Loucy (cell line): ENCODE data around the gene GMIP.

Source experiments
- H2AFZ ChIP-seq: fragments of 200-600 bp; sonication (generic); 2 replicates; pipeline ENCODE4 v1.6.0; 2016; ENCODE audit warnings: antibody characterized with exemption, mild to moderate bottlenecking, low read length, moderate library complexity
- H3F3A ChIP-seq: fragments of 200-600 bp; 2 replicates; pipeline ENCODE4 v1.6.0; 2016; ENCODE audit warnings: antibody characterized with exemption, low read depth, mild to moderate bottlenecking
- H3K27me3 ChIP-seq: fragments of 200-600 bp; sonication (generic); 2 replicates; pipeline ENCODE4 v1.6.1; 2014; ENCODE audit warnings: low read length, mild to moderate bottlenecking; ENCODE audit not compliant: insufficient read depth, poor library complexity, severe bottlenecking
- H3K36me3 ChIP-seq: fragments of 200-600 bp; sonication (generic); 2 replicates; pipeline ENCODE4 v1.6.1; 2016; ENCODE audit warnings: low read length; ENCODE audit not compliant: insufficient read depth
- H3K4me1 ChIP-seq: fragments of 200-600 bp; sonication (generic); 2 replicates; pipeline ENCODE4 v1.5.1; 2014; ENCODE audit warnings: low read length, mild to moderate bottlenecking; ENCODE audit not compliant: insufficient read depth, poor library complexity, severe bottlenecking
- H3K4me2 ChIP-seq: fragments of 200-600 bp; sonication (generic); 2 replicates; pipeline ENCODE4 v1.6.0; 2014; ENCODE audit warnings: antibody characterized with exemption, low read length, low read depth, mild to moderate bottlenecking; ENCODE audit not compliant: poor library complexity, severe bottlenecking
- H3K4me3 ChIP-seq: fragments of 200-600 bp; sonication (generic); 2 replicates; pipeline ENCODE4 v1.5.1; 2014; ENCODE audit warnings: low read length, mild to moderate bottlenecking, mixed read lengths; ENCODE audit not compliant: poor library complexity, severe bottlenecking
- H3K79me2 ChIP-seq: fragments of 200-600 bp; sonication (generic); 2 replicates; pipeline ENCODE4 v1.6.1; 2014; ENCODE audit warnings: low read length; ENCODE audit not compliant: insufficient read depth
- H3K9ac ChIP-seq: fragments of 200-600 bp; sonication (generic); 2 replicates; pipeline ENCODE4 v1.6.0; 2014; ENCODE audit warnings: mild to moderate bottlenecking, low read depth, low read length, moderate library complexity; ENCODE audit not compliant: poor library complexity, severe bottlenecking
- H3K9me2 ChIP-seq: fragments of 200-600 bp; sonication (generic); replicated peaks from 2 replicates; pipeline ENCODE4 v1.6.1; 2016; ENCODE audit warnings: low read depth, low read length, mixed read lengths
- H3K9me3 ChIP-seq: fragments of 200-600 bp; sonication (generic); 2 replicates; pipeline ENCODE4 v1.6.1; 2014; ENCODE audit warnings: mild to moderate bottlenecking, antibody characterized with exemption, low read length, low read depth; ENCODE audit not compliant: insufficient read depth
- H4K20me1 ChIP-seq: fragments of 200-600 bp; sonication (generic); 2 replicates; pipeline ENCODE4 v1.6.0; 2014; ENCODE audit warnings: antibody characterized with exemption, low read length, mild to moderate bottlenecking; ENCODE audit not compliant: insufficient read depth, poor library complexity, severe bottlenecking
- EZH2phosphoT487 ChIP-seq: fragments of 200-600 bp; IDR thresholded peaks from 2 replicates; pipeline ENCODE4 v1.6.1; 2018; ENCODE audit warnings: antibody characterized with exemption, mild to moderate bottlenecking, moderate library complexity, borderline replicate concordance
- TF ChIP-seq, protein P1 (sequence below): fragments of 200-600 bp; sonication (generic); conservative IDR thresholded peaks from 2 replicates; pipeline ENCODE4 v1.5.1; 2014; ENCODE audit warnings: mild to moderate bottlenecking, antibody characterized with exemption, low read length

Gene GMIP

GRCh38 chr19:19637523-19638251 lies 5.8 kb downstream of the GMIP start:
- no peaks in the 10 kb centered on the region for H3K27me3 ChIP-seq
- H3K36me3 ChIP-seq, result peaks cover 17% of the 10 kb centered on the region; the same call in 1 of the 2 replicates

GRCh38 chr19:19637186-19637522 lies 6.3 kb downstream of the GMIP start:
- Histone ChIP-seq H3K4me3 (no peak overlapping the region), H3K4me1 (peaks cover 5% of the 10 kb centered on the region), H3K79me2 (peaks cover under 1% of the 10 kb centered on the region; the same call in 1 of the 2 replicates), H3K36me3 (peaks cover 17% of the 10 kb centered on the region; the same call in 1 of the 2 replicates), H2AFZ (no peak overlapping the region), H3K9ac (no peak overlapping the region), H3K27me3 (no peaks in the 10 kb centered on the region), H3F3A (no peaks in the 10 kb centered on the region), H3K9me2 (no peaks in the 10 kb centered on the region), H4K20me1 (no peaks in the 10 kb centered on the region), H3K9me3 (no peaks in the 10 kb centered on the region), H3K4me2 (no peak overlapping the region)
- TF ChIP-seq, protein P1, sequence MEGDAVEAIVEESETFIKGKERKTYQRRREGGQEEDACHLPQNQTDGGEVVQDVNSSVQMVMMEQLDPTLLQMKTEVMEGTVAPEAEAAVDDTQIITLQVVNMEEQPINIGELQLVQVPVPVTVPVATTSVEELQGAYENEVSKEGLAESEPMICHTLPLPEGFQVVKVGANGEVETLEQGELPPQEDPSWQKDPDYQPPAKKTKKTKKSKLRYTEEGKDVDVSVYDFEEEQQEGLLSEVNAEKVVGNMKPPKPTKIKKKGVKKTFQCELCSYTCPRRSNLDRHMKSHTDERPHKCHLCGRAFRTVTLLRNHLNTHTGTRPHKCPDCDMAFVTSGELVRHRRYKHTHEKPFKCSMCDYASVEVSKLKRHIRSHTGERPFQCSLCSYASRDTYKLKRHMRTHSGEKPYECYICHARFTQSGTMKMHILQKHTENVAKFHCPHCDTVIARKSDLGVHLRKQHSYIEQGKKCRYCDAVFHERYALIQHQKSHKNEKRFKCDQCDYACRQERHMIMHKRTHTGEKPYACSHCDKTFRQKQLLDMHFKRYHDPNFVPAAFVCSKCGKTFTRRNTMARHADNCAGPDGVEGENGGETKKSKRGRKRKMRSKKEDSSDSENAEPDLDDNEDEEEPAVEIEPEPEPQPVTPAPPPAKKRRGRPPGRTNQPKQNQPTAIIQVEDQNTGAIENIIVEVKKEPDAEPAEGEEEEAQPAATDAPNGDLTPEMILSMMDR, result no peak
- no peak for TF ChIP-seq EZH2phosphoT487

More at GRCh38 chr19:19637523-19638251, 5.8 kb downstream of the GMIP start:
- Histone ChIP-seq H3K4me1 (peaks cover 10% of the 10 kb centered on the region), H3K79me2 (peaks cover 6% of the 10 kb centered on the region; the same call in 1 of the 2 replicates), H3F3A (no peaks in the 10 kb centered on the region), H3K4me3 (no peak overlapping the region), H3K9me3 (no peaks in the 10 kb centered on the region), H3K9me2 (no peaks in the 10 kb centered on the region), H2AFZ (no peak overlapping the region), H3K9ac (no peak overlapping the region), H3K4me2 (no peak overlapping the region), H4K20me1 (no peaks in the 10 kb centered on the region)
- TF ChIP-seq EZH2phosphoT487, result no peak
- TF ChIP-seq, protein P1, result no peak

DNA sequence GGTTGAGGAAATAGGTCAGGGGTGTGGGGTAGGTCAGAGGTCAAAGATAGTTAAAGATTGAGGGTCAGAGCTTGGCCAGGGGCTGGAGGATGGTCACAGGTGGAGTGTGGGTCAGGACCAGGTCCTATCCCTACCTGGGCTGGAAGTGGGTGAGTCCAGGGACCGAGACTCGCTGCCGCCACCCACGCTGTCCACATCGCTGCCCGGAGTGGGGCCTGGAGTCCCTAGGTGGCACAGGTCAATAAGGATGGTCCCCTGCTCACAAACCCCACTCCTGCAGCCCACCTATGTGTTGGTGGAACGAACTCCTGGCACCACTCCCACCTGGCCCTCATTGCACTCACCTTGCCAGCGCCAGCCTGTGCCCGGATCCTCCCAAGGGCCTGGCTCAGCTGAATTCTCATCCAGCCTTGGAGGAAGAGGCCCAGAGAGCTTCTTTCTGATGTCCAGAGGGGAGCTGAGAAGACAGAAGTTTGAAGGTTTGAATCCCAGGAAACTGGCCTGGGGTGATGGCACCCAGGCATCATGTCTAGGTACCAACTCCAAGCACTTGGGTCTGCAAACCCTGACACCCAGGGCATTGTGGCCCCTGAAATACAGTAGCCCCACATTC lies 6.8 kb downstream of the GMIP start:
- Histone ChIP-seq H3K4me2 (no peak overlapping the region), H3K4me1 (no peaks in the 10 kb centered on the region), H3K27me3 (no peaks in the 10 kb centered on the region), H3K36me3 (peaks cover 17% of the 10 kb centered on the region; the same call in 1 of the 2 replicates), H3K9me2 (no peaks in the 10 kb centered on the region), H2AFZ (no peak overlapping the region), H4K20me1 (no peaks in the 10 kb centered on the region), H3K9ac (no peak overlapping the region), H3K4me3 (no peak overlapping the region), H3F3A (no peaks in the 10 kb centered on the region), H3K79me2 (no peaks in the 10 kb centered on the region), H3K9me3 (no peaks in the 10 kb centered on the region)
- TF ChIP-seq, protein P1, result no peak
- TF ChIP-seq EZH2phosphoT487, result no peak
